CD1c-positive myeloid dendritic cell (primary cell): Measurements from ENCODE around the gene SIRPA.

ENCODE experiments used
- DNase-seq: peaks from one replicate; pipeline ENCODE4 v3.0.0-alpha.2; 2016; ENCODE audit errors: extremely low spot score

The SIRPA gene

GRCh38 chr20:1932971-1933370 lies 37.8 kb downstream of the SIRPA start:
- DNase-seq = no peak

- DNase-seq = no peak
These were observed 38.3 kb downstream of the SIRPA start for GRCh38 chr20:1933465-1933870.

- peak; percentile 64 for DNase-seq
These were observed 38.9 kb downstream of the SIRPA start for GRCh38 chr20:1934156-1934555.

GRCh38 chr20:1934721-1935573 lies 39.7 kb downstream of the SIRPA start:
- DNase-seq = no peak

GRCh38 chr20:1935696-1936366 lies 40.6 kb downstream of the SIRPA start:
- DNase-seq = no peak

- DNase-seq = no peak
These were observed 42.2 kb downstream of the SIRPA start for GRCh38 chr20:1937316-1937976.

- no peak for DNase-seq
These were observed 43.5 kb downstream of the SIRPA start for GRCh38 chr20:1938464-1939269.

- no peak for DNase-seq
These were observed 44.0 kb downstream of the SIRPA start for GRCh38 chr20:1939270-1939595.

- no peak for DNase-seq
These were observed 45.4 kb downstream of the SIRPA start for GRCh38 chr20:1940581-1940980.

GRCh38 chr20:1941226-1941625 lies 46.0 kb downstream of the SIRPA start:
- no peak for DNase-seq

GRCh38 chr20:1942061-1942460 lies 46.9 kb downstream of the SIRPA start:
- DNase-seq = no peak

GRCh38 chr20:1942486-1943274 lies 47.5 kb downstream of the SIRPA start:
- no peak for DNase-seq

GRCh38 chr20:1943275-1944002 lies 48.2 kb downstream of the SIRPA start:
- peak; percentile 89 for DNase-seq

GRCh38 chr20:1944345-1945091 lies 49.3 kb downstream of the SIRPA start:
- DNase-seq = no peak

GRCh38 chr20:1945134-1945618 lies 50.0 kb downstream of the SIRPA start:
- DNase-seq = peak; percentile 95

- peak; percentile 50 for DNase-seq
These were observed 50.5 kb downstream of the SIRPA start for GRCh38 chr20:1945660-1946059.

GRCh38 chr20:1946442-1946761 lies 51.2 kb downstream of the SIRPA start:
- DNase-seq = no peak

GRCh38 chr20:1946762-1947534 lies 51.7 kb downstream of the SIRPA start:
- DNase-seq = peak; percentile 90

- no peak for DNase-seq
These were observed 52.3 kb downstream of the SIRPA start for GRCh38 chr20:1947535-1947846.
